H9 (cell line): Measurements from ENCODE around the gene CMSS1. TPM values are rescaled to one million over a fixed set of nuclear protein-coding genes. Genes with fewer than 3 reads are reported as not detected.

Experiments used
- DNase-seq: peaks from one replicate; pipeline ENCODE4 v3.0.0-alpha.2; 2017
- H2AFZ ChIP-seq: one replicate; pipeline ENCODE4 v1.6.1; 2013; ENCODE audit warnings: mild to moderate bottlenecking, low read length, control low read depth, moderate library complexity
- H2AK5ac ChIP-seq: 2 replicates; pipeline ENCODE4 v1.6.1; 2013; ENCODE audit warnings: low read length, control low read depth, mixed read lengths; ENCODE audit not compliant: insufficient read length
- H2BK120ac ChIP-seq: one replicate; pipeline ENCODE4 v1.6.1; 2013; ENCODE audit warnings: low read depth, mild to moderate bottlenecking, low read length, control low read depth, inconsistent platforms; ENCODE audit not compliant: poor library complexity, severe bottlenecking
- H2BK12ac ChIP-seq: 2 replicates; pipeline ENCODE4 v1.6.1; 2013; ENCODE audit warnings: low read length, control low read depth, mixed read lengths, low read depth; ENCODE audit not compliant: insufficient read length
- H2BK15ac ChIP-seq: 2 replicates; pipeline ENCODE4 v1.6.1; 2013; ENCODE audit warnings: low read depth, low read length, control low read depth
- H2BK20ac ChIP-seq: one replicate; pipeline ENCODE4 v1.6.1; 2013; ENCODE audit warnings: low read depth, mild to moderate bottlenecking, low read length, control low read depth, inconsistent platforms; ENCODE audit not compliant: poor library complexity, severe bottlenecking
- H2BK5ac ChIP-seq: 2 replicates; pipeline ENCODE4 v1.6.1; 2013; ENCODE audit warnings: low read length, control low read depth, mixed read lengths; ENCODE audit not compliant: insufficient read length
- H3K14ac ChIP-seq: 2 replicates; pipeline ENCODE4 v1.6.1; 2013; ENCODE audit warnings: low read length, control low read depth; ENCODE audit not compliant: insufficient read depth
- H3K18ac ChIP-seq: 2 replicates; pipeline ENCODE4 v1.6.1; 2013; ENCODE audit warnings: low read depth, mild to moderate bottlenecking, mixed read lengths, low read length, control low read depth; ENCODE audit not compliant: insufficient read length
- H3K23ac ChIP-seq: 2 replicates; pipeline ENCODE4 v1.6.1; 2013; ENCODE audit warnings: low read length, control low read depth, mixed read lengths, low read depth; ENCODE audit not compliant: insufficient read length
- H3K23me2 ChIP-seq: 2 replicates; pipeline ENCODE4 v1.6.1; 2013; ENCODE audit warnings: low read depth, mild to moderate bottlenecking, mixed read lengths, low read length, control low read depth; ENCODE audit not compliant: insufficient read length, poor library complexity, severe bottlenecking
- H3K27ac ChIP-seq: 2 replicates; pipeline ENCODE4 v1.5.1; 2013; ENCODE audit warnings: low read length, control low read depth, mixed read lengths, low read depth; ENCODE audit not compliant: insufficient read length
- H3K27me3 ChIP-seq: 2 replicates; pipeline ENCODE4 v1.6.1; 2013; ENCODE audit warnings: low read length, control low read depth, inconsistent platforms; ENCODE audit not compliant: insufficient read depth
- H3K4ac ChIP-seq: 2 replicates; pipeline ENCODE4 v1.6.1; 2013; ENCODE audit warnings: low read depth, mild to moderate bottlenecking, control low read depth, inconsistent platforms, low read length, moderate library complexity
- H3K4me1 ChIP-seq: 2 replicates; pipeline ENCODE4 v1.6.1; 2013; ENCODE audit warnings: low read length, control low read depth, inconsistent platforms; ENCODE audit not compliant: insufficient read depth
- H3K4me2 ChIP-seq: 2 replicates; pipeline ENCODE4 v1.6.1; 2013; ENCODE audit warnings: low read length, control low read depth, mixed read lengths; ENCODE audit not compliant: insufficient read length, insufficient read depth
- H3K56ac ChIP-seq: 2 replicates; pipeline ENCODE4 v1.6.1; 2013; ENCODE audit warnings: low read depth, mild to moderate bottlenecking, mixed read lengths, low read length, control low read depth; ENCODE audit not compliant: insufficient read length
- H3K79me1 ChIP-seq: 2 replicates; pipeline ENCODE4 v1.6.1; 2013; ENCODE audit warnings: low read depth, mild to moderate bottlenecking, moderate library complexity, low read length, control low read depth, inconsistent platforms; ENCODE audit not compliant: insufficient read depth, poor library complexity, severe bottlenecking
- H3K79me2 ChIP-seq: 2 replicates; pipeline ENCODE4 v1.6.1; 2013; ENCODE audit warnings: low read length, control low read depth, inconsistent platforms; ENCODE audit not compliant: insufficient read depth
- H3K9ac ChIP-seq: 2 replicates; pipeline ENCODE4 v1.6.1; 2013; ENCODE audit warnings: low read length, control low read depth, mixed read lengths; ENCODE audit not compliant: insufficient read length; ENCODE audit errors: extremely low read depth
- H3K9me3 ChIP-seq: one replicate; pipeline ENCODE4 v1.6.1; 2013; ENCODE audit warnings: low read depth, low read length, inconsistent platforms; ENCODE audit not compliant: control insufficient read depth
- H3T11ph ChIP-seq: one replicate; pipeline ENCODE4 v1.6.1; 2013; ENCODE audit warnings: mild to moderate bottlenecking, low read length, control low read depth, inconsistent platforms
- H4K20me1 ChIP-seq: one replicate; pipeline ENCODE4 v1.6.1; 2013; ENCODE audit not compliant: control insufficient read depth, insufficient read length, insufficient read depth
- H4K5ac ChIP-seq: 2 replicates; pipeline ENCODE4 v1.6.1; 2013; ENCODE audit warnings: low read depth, mild to moderate bottlenecking, mixed read lengths, low read length, control low read depth; ENCODE audit not compliant: insufficient read length
- H4K8ac ChIP-seq: replicated peaks from 2 replicates; pipeline ENCODE4 v1.6.1; 2013; ENCODE audit warnings: low read length, control low read depth, mixed read lengths, low read depth; ENCODE audit not compliant: insufficient read length
- H4K91ac ChIP-seq: 2 replicates; pipeline ENCODE4 v1.6.1; 2013; ENCODE audit warnings: low read depth, mild to moderate bottlenecking, moderate library complexity, mixed read lengths, low read length, control low read depth; ENCODE audit not compliant: insufficient read length
- H3K27ac Mint-ChIP-seq, 3 experiments: 2 replicates in 2 of 3; 3 replicates in 1 of 3; pipeline ENCODE4 v1.8.0; 2020 to 2021; ENCODE audit warnings: mixed read lengths in 3 of 3, mild to moderate bottlenecking in 1 of 3, moderate library complexity in 1 of 3
- H3K27me3 Mint-ChIP-seq: 2 replicates; pipeline ENCODE4 v1.8.0; 2021; ENCODE audit warnings: low read depth, mild to moderate bottlenecking, moderate library complexity, mixed read lengths
- H3K36me3 Mint-ChIP-seq, 3 experiments: 2 replicates in 2 of 3; 3 replicates in 1 of 3; pipeline ENCODE4 v1.8.0; 2020 to 2021; ENCODE audit warnings: low read depth in 3 of 3, mixed read lengths in 3 of 3; ENCODE audit not compliant: insufficient read depth in 1 of 3
- H3K4me1 Mint-ChIP-seq, 2 experiments: 2 replicates each; pipeline ENCODE4 v1.8.0; 2020; ENCODE audit warnings: mixed read lengths in 2 of 2
- H3K4me3 Mint-ChIP-seq, 2 experiments: 2 replicates in 1 of 2; 3 replicates in 1 of 2; pipeline ENCODE4 v1.8.0; 2020 to 2021; ENCODE audit warnings: mild to moderate bottlenecking in 2 of 2, mixed read lengths in 2 of 2, moderate library complexity in 1 of 2
- H3K9me3 Mint-ChIP-seq, 2 experiments: 2 replicates in 1 of 2; 3 replicates in 1 of 2; pipeline ENCODE4 v1.8.0; 2020; ENCODE audit warnings: mild to moderate bottlenecking in 2 of 2, mixed read lengths in 2 of 2, moderate library complexity in 1 of 2
- CTCF ChIP-seq: fragments of 200-600 bp; sonication (generic); conservative IDR thresholded peaks from 3 replicates; pipeline ENCODE4 v1.8.0; 2021; ENCODE audit warnings: antibody characterized with exemption, mild to moderate bottlenecking
- total RNA-seq: library from RNA; stranded (reverse); gene quantifications from 2 replicates; pipeline ENCODE4 v1.2.1, GENCODE V29; 2021

Gene CMSS1
- total RNA-seq, 1 experiment from 2014 or later, result 61.8 TPM

DNA sequence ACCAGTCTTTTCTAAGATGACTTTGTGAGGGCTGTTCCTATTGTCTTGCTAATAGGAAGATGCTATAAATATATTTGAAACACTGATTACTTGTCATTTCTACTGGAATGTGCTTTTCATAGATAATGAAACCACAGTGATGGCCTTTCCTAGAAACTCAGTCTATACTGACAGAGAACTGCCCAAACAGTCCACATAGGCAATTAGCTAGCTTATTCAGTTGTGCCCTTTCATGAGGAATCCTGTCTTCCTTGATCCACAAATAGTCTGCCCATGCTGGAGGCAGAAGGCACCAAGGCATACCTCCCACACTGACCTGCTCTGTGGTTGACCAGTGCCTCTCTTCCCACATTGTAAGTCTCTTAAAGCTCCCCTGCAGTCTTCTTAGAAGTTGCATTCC lies 135.9 kb downstream of the CMSS1 start:
- DNase-seq, result no peak

More for the DNA sequence above, 135.9 kb downstream of the CMSS1 start:
- Histone ChIP-seq H2BK120ac (no peak overlapping the region), H3K18ac (no peak overlapping the region), H4K20me1 (no peaks in the 10 kb centered on the region), H4K5ac (no peak overlapping the region), H2AFZ (no peak overlapping the region), H3K14ac (no peak overlapping the region), H2BK20ac (no peak overlapping the region), H4K91ac (no peak overlapping the region), H2BK12ac (no peak overlapping the region), H3K23ac (no peak overlapping the region), H3K79me2 (no peaks in the 10 kb centered on the region), H3K27ac (no peak overlapping the region), H2BK5ac (no peak overlapping the region), H3T11ph (no peak overlapping the region), H3K9me3 (no peaks in the 10 kb centered on the region), H3K4me2 (no peak overlapping the region), H2BK15ac (no peak overlapping the region), H4K8ac (no peak overlapping the region), H3K23me2 (no peaks in the 10 kb centered on the region), H3K4ac (no peak overlapping the region), H2AK5ac (no peak overlapping the region), H3K56ac (no peak overlapping the region), H3K9ac (no peak overlapping the region), H3K79me1 (no peaks in the 10 kb centered on the region), H3K27me3 (no peaks in the 10 kb centered on the region), H3K4me1 (no peaks in the 10 kb centered on the region; the same call in 1 of the 2 replicates)
- Mint-ChIP-seq H3K9me3 (no peaks in the 10 kb centered on the region), H3K4me3 (no peak overlapping the region), H3K4me1 (peaks cover 8 to 9% of the 10 kb centered on the region in 2 experiments; a peak in 3 of 4 replicates), H3K36me3 (no peaks in the 10 kb centered on the region), H3K27ac (no peak overlapping the region), H3K27me3 (no peaks in the 10 kb centered on the region)
- no peak for TF ChIP-seq CTCF
